HepG2 (cell line): ENCODE data around the gene SPATA21. TPM values are rescaled to one million over a fixed set of nuclear protein-coding genes. Genes with fewer than 3 reads are reported as not detected.
A peak's percentile ranks its signal among the peaks of the same experiment; 100 is the strongest.

Experiments
- AHR ChIP-seq: IDR thresholded peaks from 2 replicates; pipeline ENCODE4 v1.6.1; 2018; ENCODE audit warnings: missing genetic modification reagents, missing compliant biosample characterization
- BRD4 ChIP-seq: sonication (generic); formaldehyde crosslinking; IDR thresholded peaks from 2 replicates; pipeline ENCODE4 v1.4.0; 2020; ENCODE audit warnings: missing genetic modification reagents
- ETV6 ChIP-seq: sonication (generic); formaldehyde crosslinking; conservative IDR thresholded peaks from 2 replicates; pipeline ENCODE4 v1.4.0; 2020; ENCODE audit warnings: missing genetic modification reagents
- HNF4A ChIP-seq: sonication (generic); formaldehyde crosslinking; IDR thresholded peaks from 2 replicates; pipeline ENCODE4 v1.4.0; 2020; ENCODE audit warnings: missing genetic modification reagents
- KDM1A ChIP-seq: IDR thresholded peaks from 2 replicates; pipeline ENCODE4 v1.6.1; 2016; ENCODE audit warnings: missing compliant biosample characterization
- MEIS1 ChIP-seq: sonication (generic); formaldehyde crosslinking; IDR thresholded peaks from 2 replicates; pipeline ENCODE4 v1.9.0; 2021; ENCODE audit warnings: mild to moderate bottlenecking, missing genetic modification reagents, moderate library complexity, borderline replicate concordance
- NONO ChIP-seq, 2 experiments: fragments of 450-650 bp in 1 of 2; sonication (generic) in 1 of 2; formaldehyde crosslinking in 1 of 2; IDR thresholded peaks in 1 of 2; conservative IDR thresholded peaks in 1 of 2; 2 replicates each; pipeline versions ENCODE4 v1.6.1 to v1.8.0; 2017 to 2022; ENCODE audit warnings: mild to moderate bottlenecking in 1 of 2, missing genetic modification reagents in 1 of 2, moderate library complexity in 1 of 2
- SAP130 ChIP-seq: IDR thresholded peaks from 2 replicates; pipeline ENCODE4 v1.6.1; 2016; ENCODE audit warnings: low read depth
- TBX3 ChIP-seq: fragments of 450-650 bp; IDR thresholded peaks from 2 replicates; pipeline ENCODE4 v1.6.1; 2017; ENCODE audit warnings: antibody characterized with exemption, mild to moderate bottlenecking, inconsistent platforms, borderline replicate concordance
- ZBTB7B ChIP-seq: sonication (generic); formaldehyde crosslinking; IDR thresholded peaks from 2 replicates; pipeline ENCODE4 v1.4.0; 2020; ENCODE audit warnings: missing genetic modification reagents
- ZC3H13 ChIP-seq: sonication (generic); formaldehyde crosslinking; IDR thresholded peaks from 2 replicates; pipeline ENCODE4 v1.8.1; 2023; ENCODE audit warnings: mild to moderate bottlenecking, missing genetic modification reagents, moderate library complexity
- ZFP36L2 ChIP-seq: sonication (generic); formaldehyde crosslinking; IDR thresholded peaks from 2 replicates; pipeline ENCODE4 v1.4.0; 2020; ENCODE audit warnings: missing genetic modification reagents
- ZFX ChIP-seq: sonication (generic); formaldehyde crosslinking; IDR thresholded peaks from 2 replicates; pipeline ENCODE4 v1.4.0; 2020; ENCODE audit warnings: mild to moderate bottlenecking, low read depth, missing genetic modification reagents, moderate library complexity
- ZMYM4 ChIP-seq: sonication (generic); formaldehyde crosslinking; IDR thresholded peaks from 2 replicates; pipeline ENCODE4 v1.8.1; 2023; ENCODE audit warnings: mild to moderate bottlenecking, missing genetic modification reagents
- ZNF264 ChIP-seq: sonication (generic); formaldehyde crosslinking; IDR thresholded peaks from 2 replicates; pipeline ENCODE4 v1.4.0; 2020; ENCODE audit warnings: missing genetic modification reagents
- ZNF292 ChIP-seq: sonication (generic); formaldehyde crosslinking; IDR thresholded peaks from 2 replicates; pipeline ENCODE4 v1.8.1; 2022; ENCODE audit warnings: mild to moderate bottlenecking, low read depth, missing genetic modification reagents, borderline replicate concordance
- ZNF567 ChIP-seq: sonication (generic); formaldehyde crosslinking; IDR thresholded peaks from 2 replicates; pipeline ENCODE4 v1.8.1; 2023; ENCODE audit warnings: mild to moderate bottlenecking, missing genetic modification reagents, borderline replicate concordance
- ZNF83 ChIP-seq: sonication (generic); formaldehyde crosslinking; IDR thresholded peaks from 2 replicates; pipeline ENCODE4 v1.4.0; 2020; ENCODE audit warnings: missing genetic modification reagents, mild to moderate bottlenecking, borderline replicate concordance
- ZSCAN29 ChIP-seq: sonication (generic); formaldehyde crosslinking; conservative IDR thresholded peaks from 2 replicates; pipeline ENCODE4 v1.4.0; 2020; ENCODE audit warnings: mild to moderate bottlenecking, missing genetic modification reagents
- polyA plus RNA-seq, 8 experiments: library from polyadenylated mRNA; depleted of rRNA in 3 of 8; stranded (reverse) in 7 of 8; unstranded in 1 of 8; fragments of >200 nt; fragmentation: Illumina TruSeq in 4 of 8; extraction: Trizol in 4 of 8; gene quantifications; 2 replicates each; pipeline versions ENCODE4 v1.2.1 to v1.2.3, GENCODE V29; 2011 to 2016; ENCODE audit warnings: low read depth in 4 of 8, missing spikeins in 1 of 8, mixed read lengths in 1 of 8; ENCODE audit not compliant: insufficient read depth in 1 of 8
- total RNA-seq, 5 experiments: library from RNA; depleted of rRNA; stranded (reverse); fragments of >200 nt; fragmentation: Illumina TruSeq; extraction: Trizol; gene quantifications; 2 replicates each; pipeline ENCODE4 v1.2.3, GENCODE V29; 2016; ENCODE audit warnings: low read depth in 1 of 5
- TF ChIP-seq, protein P1 (sequence below): sonication (generic); formaldehyde crosslinking; IDR thresholded peaks from 2 replicates; pipeline ENCODE4 v1.9.0; 2022; ENCODE audit warnings: missing genetic modification reagents, mild to moderate bottlenecking, borderline replicate concordance
- TF ChIP-seq, protein P2 (sequence below): sonication (generic); formaldehyde crosslinking; IDR thresholded peaks from 2 replicates; pipeline ENCODE4 v1.5.0; 2020; ENCODE audit warnings: mild to moderate bottlenecking, missing genetic modification reagents, moderate library complexity
- TF ChIP-seq, protein P3 (sequence below): sonication (generic); formaldehyde crosslinking; conservative IDR thresholded peaks from 2 replicates; pipeline ENCODE4 v1.4.0; 2020; ENCODE audit warnings: mild to moderate bottlenecking, missing genetic modification reagents, moderate library complexity

Gene SPATA21
- total and polyA plus RNA-seq, 2 of the 13 experiments (the other 11 are each of a cell fraction or from before 2014, with no cell fraction given) = 0.80 to 1.4 TPM

DNA sequence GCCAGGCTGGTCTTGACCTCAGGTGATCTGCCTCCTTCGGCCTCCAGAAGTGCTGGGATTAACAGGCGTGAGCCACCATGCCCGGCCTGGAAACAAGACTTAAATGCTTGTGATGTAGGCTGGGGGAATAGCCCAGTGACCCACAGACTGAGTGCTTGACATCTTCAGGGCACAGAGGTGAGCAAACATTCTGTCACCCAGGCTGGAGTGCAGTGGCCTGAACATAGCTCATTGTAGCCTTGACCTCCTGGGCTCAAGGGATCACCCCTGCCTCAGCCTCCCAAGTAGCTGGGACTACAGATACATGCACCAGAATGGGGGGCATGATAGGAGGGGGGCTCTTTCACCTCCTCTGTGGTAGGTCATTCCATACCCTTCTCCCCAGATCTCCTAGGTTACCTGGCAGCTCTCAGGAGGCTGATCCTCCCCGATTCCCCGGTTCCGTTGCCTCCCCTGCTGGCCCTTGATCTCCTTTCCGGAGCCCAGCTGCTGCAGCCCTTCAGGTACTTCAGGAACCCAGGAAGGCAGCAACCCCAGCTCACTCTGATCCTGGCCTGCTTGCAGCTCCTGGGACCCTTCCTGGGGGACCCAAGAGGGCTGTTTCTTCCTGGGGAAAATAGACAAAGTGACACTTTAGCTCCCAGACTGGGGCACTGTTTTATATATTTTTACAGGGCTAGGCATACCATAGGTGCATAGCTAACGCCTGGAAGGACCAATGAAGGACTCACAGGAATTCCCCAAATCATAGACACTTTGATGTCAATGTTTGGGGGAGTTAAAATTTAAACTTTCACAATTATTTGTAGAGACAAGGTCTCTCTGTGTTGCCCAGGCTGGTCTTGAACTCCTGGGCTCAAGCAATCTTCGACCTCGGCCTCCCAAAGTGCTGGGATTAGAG, 11.8 kb downstream of the SPATA21 start (continued):
- TF ChIP-seq, protein P1, sequence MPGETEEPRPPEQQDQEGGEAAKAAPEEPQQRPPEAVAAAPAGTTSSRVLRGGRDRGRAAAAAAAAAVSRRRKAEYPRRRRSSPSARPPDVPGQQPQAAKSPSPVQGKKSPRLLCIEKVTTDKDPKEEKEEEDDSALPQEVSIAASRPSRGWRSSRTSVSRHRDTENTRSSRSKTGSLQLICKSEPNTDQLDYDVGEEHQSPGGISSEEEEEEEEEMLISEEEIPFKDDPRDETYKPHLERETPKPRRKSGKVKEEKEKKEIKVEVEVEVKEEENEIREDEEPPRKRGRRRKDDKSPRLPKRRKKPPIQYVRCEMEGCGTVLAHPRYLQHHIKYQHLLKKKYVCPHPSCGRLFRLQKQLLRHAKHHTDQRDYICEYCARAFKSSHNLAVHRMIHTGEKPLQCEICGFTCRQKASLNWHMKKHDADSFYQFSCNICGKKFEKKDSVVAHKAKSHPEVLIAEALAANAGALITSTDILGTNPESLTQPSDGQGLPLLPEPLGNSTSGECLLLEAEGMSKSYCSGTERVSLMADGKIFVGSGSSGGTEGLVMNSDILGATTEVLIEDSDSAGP (CRISPR knock-in tag) = peak; percentile 43; the same call in 1 of the 2 replicates
- TF ChIP-seq KDM1A (no peak), BRD4 (CRISPR knock-in tag) (no peak), ZNF567 (CRISPR knock-in tag) (no peak), ZC3H13 (no peak), MEIS1 (peak; percentile 70; the same call in 1 of the 2 replicates), ZNF292 (peak; percentile 78), ETV6 (CRISPR knock-in tag) (no peak), HNF4A (CRISPR knock-in tag) (peak; percentile 66), NONO (IDR thresholded peaks at IDR 0.05) (no peak), NONO (CRISPR knock-in tag; conservative IDR thresholded peaks at IDR 0.05) (peak; percentile 47; the same call in 1 of the 2 replicates), ZSCAN29 (CRISPR knock-in tag) (0 out of 2 replicates have a peak, but pooled peaks have one; percentile 33), TBX3 (no peak), ZNF83 (no peak), ZNF264 (CRISPR knock-in tag) (no peak), SAP130 (peak; percentile 55; the same call in 1 of the 2 replicates), ZMYM4 (CRISPR knock-in tag) (peak; percentile 26; the same call in 1 of the 2 replicates), ZBTB7B (peak; percentile 35; the same call in 1 of the 2 replicates), ZFP36L2 (CRISPR knock-in tag) (no peak), ZFX (CRISPR knock-in tag) (peak; percentile 21; the same call in 1 of the 2 replicates), AHR (CRISPR knock-in tag) (no peak)
- TF ChIP-seq, protein P2, sequence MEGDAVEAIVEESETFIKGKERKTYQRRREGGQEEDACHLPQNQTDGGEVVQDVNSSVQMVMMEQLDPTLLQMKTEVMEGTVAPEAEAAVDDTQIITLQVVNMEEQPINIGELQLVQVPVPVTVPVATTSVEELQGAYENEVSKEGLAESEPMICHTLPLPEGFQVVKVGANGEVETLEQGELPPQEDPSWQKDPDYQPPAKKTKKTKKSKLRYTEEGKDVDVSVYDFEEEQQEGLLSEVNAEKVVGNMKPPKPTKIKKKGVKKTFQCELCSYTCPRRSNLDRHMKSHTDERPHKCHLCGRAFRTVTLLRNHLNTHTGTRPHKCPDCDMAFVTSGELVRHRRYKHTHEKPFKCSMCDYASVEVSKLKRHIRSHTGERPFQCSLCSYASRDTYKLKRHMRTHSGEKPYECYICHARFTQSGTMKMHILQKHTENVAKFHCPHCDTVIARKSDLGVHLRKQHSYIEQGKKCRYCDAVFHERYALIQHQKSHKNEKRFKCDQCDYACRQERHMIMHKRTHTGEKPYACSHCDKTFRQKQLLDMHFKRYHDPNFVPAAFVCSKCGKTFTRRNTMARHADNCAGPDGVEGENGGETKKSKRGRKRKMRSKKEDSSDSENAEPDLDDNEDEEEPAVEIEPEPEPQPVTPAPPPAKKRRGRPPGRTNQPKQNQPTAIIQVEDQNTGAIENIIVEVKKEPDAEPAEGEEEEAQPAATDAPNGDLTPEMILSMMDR (CRISPR knock-in tag) = peak; percentile 40; the same call in 1 of the 2 replicates
- TF ChIP-seq, protein P3, sequence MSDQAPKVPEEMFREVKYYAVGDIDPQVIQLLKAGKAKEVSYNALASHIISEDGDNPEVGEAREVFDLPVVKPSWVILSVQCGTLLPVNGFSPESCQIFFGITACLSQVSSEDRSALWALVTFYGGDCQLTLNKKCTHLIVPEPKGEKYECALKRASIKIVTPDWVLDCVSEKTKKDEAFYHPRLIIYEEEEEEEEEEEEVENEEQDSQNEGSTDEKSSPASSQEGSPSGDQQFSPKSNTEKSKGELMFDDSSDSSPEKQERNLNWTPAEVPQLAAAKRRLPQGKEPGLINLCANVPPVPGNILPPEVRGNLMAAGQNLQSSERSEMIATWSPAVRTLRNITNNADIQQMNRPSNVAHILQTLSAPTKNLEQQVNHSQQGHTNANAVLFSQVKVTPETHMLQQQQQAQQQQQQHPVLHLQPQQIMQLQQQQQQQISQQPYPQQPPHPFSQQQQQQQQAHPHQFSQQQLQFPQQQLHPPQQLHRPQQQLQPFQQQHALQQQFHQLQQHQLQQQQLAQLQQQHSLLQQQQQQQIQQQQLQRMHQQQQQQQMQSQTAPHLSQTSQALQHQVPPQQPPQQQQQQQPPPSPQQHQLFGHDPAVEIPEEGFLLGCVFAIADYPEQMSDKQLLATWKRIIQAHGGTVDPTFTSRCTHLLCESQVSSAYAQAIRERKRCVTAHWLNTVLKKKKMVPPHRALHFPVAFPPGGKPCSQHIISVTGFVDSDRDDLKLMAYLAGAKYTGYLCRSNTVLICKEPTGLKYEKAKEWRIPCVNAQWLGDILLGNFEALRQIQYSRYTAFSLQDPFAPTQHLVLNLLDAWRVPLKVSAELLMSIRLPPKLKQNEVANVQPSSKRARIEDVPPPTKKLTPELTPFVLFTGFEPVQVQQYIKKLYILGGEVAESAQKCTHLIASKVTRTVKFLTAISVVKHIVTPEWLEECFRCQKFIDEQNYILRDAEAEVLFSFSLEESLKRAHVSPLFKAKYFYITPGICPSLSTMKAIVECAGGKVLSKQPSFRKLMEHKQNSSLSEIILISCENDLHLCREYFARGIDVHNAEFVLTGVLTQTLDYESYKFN = peak; percentile 35; the same call in 1 of the 2 replicates
